ENCODE measurements around the gene TEX13C.

TEX13C gene

DNA sequence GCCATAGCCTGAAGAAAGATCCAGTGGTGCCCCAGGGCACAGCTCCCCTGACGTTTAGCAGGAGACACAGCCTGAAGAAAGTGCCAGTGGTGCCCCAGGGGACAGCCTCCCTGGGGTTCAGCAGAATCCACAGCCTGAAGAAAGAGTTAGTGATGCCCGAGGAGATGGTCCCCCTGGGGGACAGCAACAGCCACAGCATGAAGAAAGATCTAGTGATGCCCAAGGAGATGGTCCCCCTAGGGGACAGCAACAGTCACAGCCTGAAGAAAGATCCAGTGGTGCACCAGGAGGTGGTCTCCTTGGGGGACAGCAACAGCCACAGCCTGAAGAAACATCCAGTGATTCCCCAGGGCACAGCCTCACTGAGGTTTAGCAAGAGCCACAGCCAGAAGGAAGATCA is 2.8 kb downstream of the TEX13C start:
- no peak for DNase-seq (ENCODE audit: low read depth in 1 of 2, low spot score in 1 of 2)
- no peak for TF ChIP-seq JUND (IDR thresholded peaks at IDR 0.05; ENCODE audit: low read depth)
- in situ Hi-C loops (cut with HindIII; ENCODE audit: low pct_unique_long_range_greater_than_20kb, low sequenced_read_pairs) = no loop called here

DNA sequence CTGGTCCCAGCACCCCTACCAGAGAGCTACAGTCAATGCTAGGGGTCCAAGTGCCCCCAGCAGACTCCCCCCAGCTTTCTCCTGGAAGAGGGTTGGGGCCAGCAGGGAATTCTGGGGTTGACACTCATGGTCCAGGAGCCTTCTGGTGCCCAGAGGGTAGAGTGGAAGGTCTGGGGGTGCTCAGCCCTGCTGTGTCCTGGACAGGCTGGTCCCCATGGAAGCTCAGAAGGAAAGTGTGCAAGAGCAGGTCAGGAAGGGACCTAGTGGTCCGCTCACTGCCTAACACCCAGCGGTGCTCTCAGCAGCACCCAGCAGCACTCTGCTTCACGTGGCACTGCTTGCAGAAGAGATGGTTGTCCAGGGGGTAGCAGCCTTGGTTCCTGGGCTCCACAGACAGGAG is 6.9 kb downstream of the TEX13C start:
- TF ChIP-seq JUND (IDR thresholded peaks at IDR 0.05; ENCODE audit: low read depth) = no peak
- DNase-seq (ENCODE audit: low read depth in 1 of 2, low spot score in 1 of 2) = no peak
- in situ Hi-C loops (cut with HindIII; ENCODE audit: low pct_unique_long_range_greater_than_20kb, low sequenced_read_pairs) = no loop called here

DNA sequence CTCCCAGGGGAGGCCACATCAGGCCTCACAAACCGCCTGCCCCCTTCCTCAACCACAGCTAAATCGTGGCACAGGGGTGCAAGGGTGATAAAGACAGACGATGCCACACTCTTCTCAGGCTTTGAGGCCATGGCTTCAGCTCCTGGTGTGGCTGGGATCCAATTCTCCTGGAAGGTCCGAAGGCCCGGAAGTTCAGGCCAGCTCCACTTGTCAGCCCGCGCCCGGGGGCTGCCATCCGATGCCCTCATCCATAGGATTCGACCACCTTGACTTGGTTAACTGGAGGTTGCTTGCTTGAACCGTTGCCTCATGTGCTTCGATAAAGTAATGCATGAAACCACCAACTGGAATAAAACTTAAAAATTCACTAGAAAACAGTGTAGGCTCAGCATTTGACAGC is 8.2 kb downstream of the TEX13C start:
- TF ChIP-seq JUND (IDR thresholded peaks at IDR 0.05; ENCODE audit: low read depth) = no peak
- no peak for DNase-seq (ENCODE audit: low read depth in 1 of 2, low spot score in 1 of 2)
- in situ Hi-C loops (cut with HindIII; ENCODE audit: low pct_unique_long_range_greater_than_20kb, low sequenced_read_pairs) = no loop called here

DNA sequence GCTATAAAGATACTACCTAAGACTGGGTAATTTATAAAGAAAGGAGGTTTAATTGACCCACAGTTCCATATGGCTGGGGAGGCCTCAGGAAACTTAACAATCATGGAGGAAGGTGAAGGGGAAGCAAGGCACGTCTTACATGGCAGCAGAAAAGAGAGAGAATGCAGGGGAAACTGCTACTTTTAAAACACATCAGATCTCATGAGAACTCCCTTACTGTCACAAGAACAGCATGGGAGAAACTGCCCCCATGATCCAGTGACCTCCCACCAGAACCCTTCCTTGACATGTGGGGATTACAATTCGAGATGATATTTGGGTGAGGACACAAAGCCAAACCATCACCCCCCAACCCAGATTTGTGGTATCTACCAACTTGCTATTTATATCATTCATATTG is 13.9 kb downstream of the TEX13C start:
- in situ Hi-C loops (cut with HindIII; ENCODE audit: low pct_unique_long_range_greater_than_20kb, low sequenced_read_pairs) = no loop called here
- no peak for DNase-seq (ENCODE audit: low read depth in 1 of 2, low spot score in 1 of 2)
- TF ChIP-seq JUND (IDR thresholded peaks at IDR 0.05; ENCODE audit: low read depth) = no peak

DNA sequence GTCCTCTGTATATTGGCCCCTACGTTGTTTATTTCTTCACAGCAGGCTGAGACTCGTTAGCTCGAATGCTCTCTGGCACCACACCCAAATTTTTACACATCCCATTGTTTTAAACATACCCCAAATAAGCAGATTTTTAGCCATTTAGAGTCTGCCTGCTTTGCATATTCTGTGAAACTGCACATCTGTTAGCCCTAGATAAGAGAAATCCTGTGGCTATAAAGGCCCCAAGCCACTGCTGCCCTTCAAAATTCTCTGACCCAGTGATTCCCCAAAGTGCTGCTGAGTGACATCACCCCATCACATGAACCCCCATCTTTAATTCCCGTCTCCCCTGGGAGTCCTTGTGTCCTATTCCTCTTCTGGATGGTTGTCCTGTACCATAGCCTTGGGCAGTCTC is 20.8 kb downstream of the TEX13C start:
- no peak for TF ChIP-seq JUND (IDR thresholded peaks at IDR 0.05; ENCODE audit: low read depth)
- no peak for DNase-seq (ENCODE audit: low read depth in 1 of 2, low spot score in 1 of 2)
- in situ Hi-C loops (cut with HindIII; ENCODE audit: low pct_unique_long_range_greater_than_20kb, low sequenced_read_pairs) = no loop called here

DNA sequence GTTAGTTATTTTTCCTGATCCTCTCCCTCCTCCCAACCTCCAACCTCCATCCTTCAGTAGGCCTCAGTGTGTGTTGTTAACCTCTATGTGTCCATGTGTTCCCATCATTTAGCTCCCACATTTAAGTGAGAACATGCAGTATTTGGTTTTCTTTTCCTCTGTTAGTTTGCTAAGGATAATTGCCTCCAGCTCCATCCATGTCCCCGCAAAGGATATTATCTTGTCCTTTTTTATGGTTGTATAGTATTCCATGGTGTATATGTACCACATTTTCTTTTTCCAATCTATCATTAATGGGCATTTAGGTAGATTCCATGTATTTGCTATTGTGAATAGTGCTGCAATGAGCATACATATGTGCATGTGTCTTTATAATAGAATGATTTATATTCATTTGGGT is 54.5 kb downstream of the TEX13C start:
- DNase-seq (ENCODE audit: low read depth in 1 of 2, low spot score in 1 of 2) = no peak
- in situ Hi-C loops (cut with HindIII; ENCODE audit: low pct_unique_long_range_greater_than_20kb, low sequenced_read_pairs) = no loop called here

More for the DNA sequence above, 54.5 kb downstream of the TEX13C start:
- no peak for TF ChIP-seq JUND (IDR thresholded peaks at IDR 0.05; ENCODE audit: low read depth)
